Measurements from ENCODE around the gene AKAP6.
"Not testable (repeated sequence)": the region's sequence is repeated elsewhere in the genome, so short reads cannot be mapped to it uniquely, and the experiment has no call there.

The AKAP6 gene

GRCh38 chr14:32373174-32373573, 44.1 kb downstream of the AKAP6 start:
- not testable (repeated sequence) for DNase-seq

GRCh38 chr14:32374155-32374554, 45.1 kb downstream of the AKAP6 start:
- no peak for DNase-seq

DNA sequence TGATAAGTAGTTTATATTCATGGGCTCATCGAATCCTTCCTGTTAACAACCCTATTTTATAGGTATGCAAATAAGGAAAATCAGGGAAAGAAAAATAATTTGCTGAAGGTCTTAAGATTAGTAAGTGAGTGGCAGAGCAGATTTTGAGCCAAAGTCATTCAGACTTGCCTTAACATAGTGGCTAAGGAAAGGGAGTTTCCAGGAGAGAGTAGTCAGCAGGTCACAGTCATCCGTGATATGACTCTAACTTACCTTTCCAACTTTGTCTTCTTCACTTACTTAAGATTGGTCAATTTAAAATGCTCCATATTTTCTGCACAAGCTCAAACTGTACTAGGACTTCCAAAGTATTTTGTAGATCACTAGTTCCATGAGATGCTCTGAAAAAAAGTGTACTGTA, 46.6 kb downstream of the AKAP6 start:
- DNase-seq = no peak

- DNase-seq = no peak
Observed at GRCh38 chr14:32377046-32377646, 48.0 kb downstream of the AKAP6 start.

- DNase-seq = no peak
Observed at GRCh38 chr14:32378284-32378683, 49.2 kb downstream of the AKAP6 start.

- no peak for DNase-seq
Observed at GRCh38 chr14:32379447-32379846, 50.3 kb downstream of the AKAP6 start.

GRCh38 chr14:32381869-32382268, 52.8 kb downstream of the AKAP6 start:
- no peak for DNase-seq

- peak; percentile 47 for DNase-seq
Observed at GRCh38 chr14:32382704-32383103, 53.6 kb downstream of the AKAP6 start.

- DNase-seq = no peak
Observed at GRCh38 chr14:32383364-32384009, 54.4 kb downstream of the AKAP6 start.

- no peak for DNase-seq
Observed at GRCh38 chr14:32384464-32384863, 55.4 kb downstream of the AKAP6 start.

GRCh38 chr14:32387295-32387694, 58.2 kb downstream of the AKAP6 start:
- DNase-seq = not testable (repeated sequence)

- no peak for DNase-seq
Observed at GRCh38 chr14:32393119-32393518, 64.0 kb downstream of the AKAP6 start.

- DNase-seq = no peak
Observed at GRCh38 chr14:32394038-32394437, 64.9 kb downstream of the AKAP6 start.

- no peak for DNase-seq
Observed at GRCh38 chr14:32396885-32397284, 67.8 kb downstream of the AKAP6 start.

GRCh38 chr14:32397861-32398640, 69.0 kb downstream of the AKAP6 start:
- DNase-seq = peak; percentile 6

- DNase-seq = no peak
Observed at GRCh38 chr14:32399920-32400319, 70.8 kb downstream of the AKAP6 start.

- no peak for DNase-seq
Observed at GRCh38 chr14:32400480-32400879, 71.4 kb downstream of the AKAP6 start.

- DNase-seq = no peak
Observed at GRCh38 chr14:32403021-32403420, 73.9 kb downstream of the AKAP6 start.

- no peak for DNase-seq
Observed at GRCh38 chr14:32403688-32404087, 74.6 kb downstream of the AKAP6 start.

GRCh38 chr14:32404784-32405573, 75.9 kb downstream of the AKAP6 start:
- no peak for DNase-seq

- DNase-seq = no peak
Observed at GRCh38 chr14:32405856-32406255, 76.8 kb downstream of the AKAP6 start.

DNA sequence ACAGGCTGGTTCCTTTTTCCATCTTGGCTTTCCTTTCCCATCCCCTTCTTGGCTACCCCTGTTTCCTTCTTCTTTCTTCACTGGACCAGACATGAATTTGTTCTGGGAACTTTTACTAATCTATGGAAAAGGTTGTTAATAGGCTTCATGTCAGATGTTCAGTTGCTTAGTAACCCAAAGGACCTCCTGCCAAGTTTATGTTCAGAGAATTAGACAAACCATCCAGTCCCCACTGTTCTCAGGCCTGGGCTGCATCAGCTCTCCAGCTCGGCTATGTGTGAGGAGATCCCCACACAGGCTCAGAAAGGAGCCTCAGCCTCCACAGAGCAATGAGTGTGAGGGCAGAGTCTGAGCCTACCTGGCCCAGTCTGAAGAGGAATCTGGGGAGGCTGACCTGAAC, 78.0 kb downstream of the AKAP6 start:
- DNase-seq = no peak

GRCh38 chr14:32408018-32408417, 78.9 kb downstream of the AKAP6 start:
- DNase-seq = no peak
